A549 treated with ZK216348 at 1 μM for 4 hours (cell line): Measurements from ENCODE around the gene STXBP4. TPM values are rescaled to one million over a fixed set of nuclear protein-coding genes. Genes with fewer than 3 reads are reported as not detected.

ENCODE experiments used
- total RNA-seq: library from RNA; stranded (reverse); fragments of 200-300 nt; extraction: Qiagen RNA extraction; gene quantifications from 5 replicates; pipeline ENCODE4 v1.2.3, GENCODE V29; 2022; ENCODE audit warnings: low read depth

STXBP4 gene
- total RNA-seq: 3.0 to 6.2 TPM (median 4.7 TPM) in 5 replicates

GRCh38 chr17:54968262-54968987 is at the start of gene STXBP4, which contains the start of gene COX11:
STXBP4 (plus strand) TSS chr17:54968765; CDS start chr17:54986220, 17,455 bp downstream.
COX11 (minus strand) TSS chr17:54968654; CDS start chr17:54968646, 8 bp downstream.

Other genes with a start within 250 kb of the STXBP4 start
- 33.3 to 47.3 TPM (median 38.7 TPM) in 5 replicates for gene TOM1L1, start 67.9 kb upstream of the STXBP4 start, total RNA-seq
- gene COX11, start 111 bp upstream of the STXBP4 start, total RNA-seq: 82.9 to 135 TPM (median 101 TPM) in 5 replicates